HG03095 (cell line): ENCODE results near the gene GH2.

Experiments used
- ATAC-seq: cut with Tn5 transposase; IDR thresholded peaks from one replicate; pipeline ENCODE4 v1.9.1; 2021; ENCODE audit warnings: moderate library complexity; ENCODE audit not compliant: unreplicated experiment

The GH2 gene

GRCh38 chr17:63842540-63843386, 39.0 kb downstream of the GH2 start, which contains the start of gene SMARCD2:
Gene SMARCD2, minus strand, starts transcription at chr17:63842685. Its CDS starts 11 bp downstream, at chr17:63842674.
- peak; percentile 64 for ATAC-seq

GRCh38 chr17:63842173-63842539, 39.6 kb downstream of the GH2 start:
- ATAC-seq: peak; percentile 18

GRCh38 chr17:63841350-63842172, 40.2 kb downstream of the GH2 start:
- ATAC-seq: no peak

- ATAC-seq: no peak
Observed at GRCh38 chr17:63840591-63841349, 41.0 kb downstream of the GH2 start.

- ATAC-seq: no peak
Observed at GRCh38 chr17:63838631-63839171, 43.0 kb downstream of the GH2 start.

GRCh38 chr17:63837962-63838600, 43.7 kb downstream of the GH2 start:
- ATAC-seq: no peak

- ATAC-seq: no peak
Observed at GRCh38 chr17:63837480-63837879, 44.3 kb downstream of the GH2 start.

GRCh38 chr17:63836811-63837210, 44.9 kb downstream of the GH2 start:
- ATAC-seq: no peak

- no peak for ATAC-seq
Observed at GRCh38 chr17:63835167-63835720, 46.5 kb downstream of the GH2 start.

GRCh38 chr17:63834431-63835166, 47.1 kb downstream of the GH2 start:
- ATAC-seq: no peak

GRCh38 chr17:63833741-63834373, 47.9 kb downstream of the GH2 start:
- no peak for ATAC-seq

GRCh38 chr17:63833026-63833740, 48.6 kb downstream of the GH2 start:
- no peak for ATAC-seq

- ATAC-seq: no peak
Observed at GRCh38 chr17:63832455-63832854, 49.3 kb downstream of the GH2 start.

GRCh38 chr17:63832014-63832413, 49.7 kb downstream of the GH2 start:
- ATAC-seq: no peak

GRCh38 chr17:63831505-63831904, 50.2 kb downstream of the GH2 start:
- no peak for ATAC-seq

GRCh38 chr17:63830904-63831491, 50.7 kb downstream of the GH2 start:
- ATAC-seq: no peak

GRCh38 chr17:63830278-63830677, 51.5 kb downstream of the GH2 start:
- ATAC-seq: no peak
